ENCODE results near the gene CTXN2. TPM values are rescaled to one million over a fixed set of nuclear protein-coding genes. Genes with fewer than 3 reads are reported as not detected.

CTXN2 gene
- total RNA-seq, 1 experiment from 2014 or later: 0.05 TPM

DNA sequence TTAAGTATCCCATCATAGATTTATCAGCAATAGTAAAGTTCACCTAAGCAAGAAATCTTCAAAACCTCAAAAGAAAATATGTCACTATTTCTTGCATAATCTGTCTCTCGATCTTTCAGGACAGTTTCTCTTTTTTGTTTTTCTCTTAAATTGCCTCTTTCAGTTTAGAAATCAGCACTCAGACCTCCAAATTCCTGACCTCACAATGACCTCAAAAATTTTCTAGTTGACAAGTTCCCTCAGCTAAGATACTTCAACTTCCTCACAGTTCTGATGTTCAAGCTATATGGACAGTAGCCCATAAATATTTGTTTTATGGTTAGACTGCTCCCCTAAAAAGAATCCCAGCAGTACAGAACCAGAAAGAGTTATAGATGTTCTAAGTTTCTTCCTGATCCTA lies 46.6 kb upstream of the CTXN2 start:
- H3K4me3 ChIP-seq (ENCODE audit: low read depth in 2 of 2, low read length in 2 of 2): no peak overlapping the region
- TF ChIP-seq, protein P1, sequence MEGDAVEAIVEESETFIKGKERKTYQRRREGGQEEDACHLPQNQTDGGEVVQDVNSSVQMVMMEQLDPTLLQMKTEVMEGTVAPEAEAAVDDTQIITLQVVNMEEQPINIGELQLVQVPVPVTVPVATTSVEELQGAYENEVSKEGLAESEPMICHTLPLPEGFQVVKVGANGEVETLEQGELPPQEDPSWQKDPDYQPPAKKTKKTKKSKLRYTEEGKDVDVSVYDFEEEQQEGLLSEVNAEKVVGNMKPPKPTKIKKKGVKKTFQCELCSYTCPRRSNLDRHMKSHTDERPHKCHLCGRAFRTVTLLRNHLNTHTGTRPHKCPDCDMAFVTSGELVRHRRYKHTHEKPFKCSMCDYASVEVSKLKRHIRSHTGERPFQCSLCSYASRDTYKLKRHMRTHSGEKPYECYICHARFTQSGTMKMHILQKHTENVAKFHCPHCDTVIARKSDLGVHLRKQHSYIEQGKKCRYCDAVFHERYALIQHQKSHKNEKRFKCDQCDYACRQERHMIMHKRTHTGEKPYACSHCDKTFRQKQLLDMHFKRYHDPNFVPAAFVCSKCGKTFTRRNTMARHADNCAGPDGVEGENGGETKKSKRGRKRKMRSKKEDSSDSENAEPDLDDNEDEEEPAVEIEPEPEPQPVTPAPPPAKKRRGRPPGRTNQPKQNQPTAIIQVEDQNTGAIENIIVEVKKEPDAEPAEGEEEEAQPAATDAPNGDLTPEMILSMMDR (IDR thresholded peaks at IDR 0.05): no peak
- no peak for TF ChIP-seq SIN3A (IDR thresholded peaks at IDR 0.05; ENCODE audit: borderline replicate concordance, insufficient read depth, low read depth, low read length)
- TF ChIP-seq, protein P2, sequence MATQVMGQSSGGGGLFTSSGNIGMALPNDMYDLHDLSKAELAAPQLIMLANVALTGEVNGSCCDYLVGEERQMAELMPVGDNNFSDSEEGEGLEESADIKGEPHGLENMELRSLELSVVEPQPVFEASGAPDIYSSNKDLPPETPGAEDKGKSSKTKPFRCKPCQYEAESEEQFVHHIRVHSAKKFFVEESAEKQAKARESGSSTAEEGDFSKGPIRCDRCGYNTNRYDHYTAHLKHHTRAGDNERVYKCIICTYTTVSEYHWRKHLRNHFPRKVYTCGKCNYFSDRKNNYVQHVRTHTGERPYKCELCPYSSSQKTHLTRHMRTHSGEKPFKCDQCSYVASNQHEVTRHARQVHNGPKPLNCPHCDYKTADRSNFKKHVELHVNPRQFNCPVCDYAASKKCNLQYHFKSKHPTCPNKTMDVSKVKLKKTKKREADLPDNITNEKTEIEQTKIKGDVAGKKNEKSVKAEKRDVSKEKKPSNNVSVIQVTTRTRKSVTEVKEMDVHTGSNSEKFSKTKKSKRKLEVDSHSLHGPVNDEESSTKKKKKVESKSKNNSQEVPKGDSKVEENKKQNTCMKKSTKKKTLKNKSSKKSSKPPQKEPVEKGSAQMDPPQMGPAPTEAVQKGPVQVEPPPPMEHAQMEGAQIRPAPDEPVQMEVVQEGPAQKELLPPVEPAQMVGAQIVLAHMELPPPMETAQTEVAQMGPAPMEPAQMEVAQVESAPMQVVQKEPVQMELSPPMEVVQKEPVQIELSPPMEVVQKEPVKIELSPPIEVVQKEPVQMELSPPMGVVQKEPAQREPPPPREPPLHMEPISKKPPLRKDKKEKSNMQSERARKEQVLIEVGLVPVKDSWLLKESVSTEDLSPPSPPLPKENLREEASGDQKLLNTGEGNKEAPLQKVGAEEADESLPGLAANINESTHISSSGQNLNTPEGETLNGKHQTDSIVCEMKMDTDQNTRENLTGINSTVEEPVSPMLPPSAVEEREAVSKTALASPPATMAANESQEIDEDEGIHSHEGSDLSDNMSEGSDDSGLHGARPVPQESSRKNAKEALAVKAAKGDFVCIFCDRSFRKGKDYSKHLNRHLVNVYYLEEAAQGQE (IDR thresholded peaks at IDR 0.05; ENCODE audit: insufficient read depth in 1 of 2, low read depth in 2 of 2, low read length in 1 of 2): no peak
- no peak for TF ChIP-seq POLR2AphosphoS5 (IDR thresholded peaks at IDR 0.05; ENCODE audit: low read depth, low read length)
- no peak for TF ChIP-seq TCF7L2 (IDR thresholded peaks at IDR 0.05; ENCODE audit: low read depth, low read length)
- no peaks in the 10 kb centered on the region for H3K27me3 ChIP-seq (ENCODE audit: control insufficient read depth, insufficient read depth, low read length)
- no peaks in the 10 kb centered on the region for H3K4me1 ChIP-seq (ENCODE audit: control insufficient read depth, insufficient read depth, low read length)
- no peak for ATAC-seq
- no peak for DNase-seq (ENCODE audit: low read depth, low spot score)
- BruUV-seq (replicated peaks): no TSS peak
- H3K27ac ChIP-seq (ENCODE audit: low read length): no peak overlapping the region
- POLR2A ChIA-PET: interaction anchor here (0.5 kb wide), 1 partner anchor 142 kb away, joined by 3 read pairs; no protein-coding TSS in a partner anchor
- intact Hi-C loops (cut with micrococcal nuclease; ENCODE audit: unreplicated experiment) (no loop called here), in situ Hi-C loops (cut with HindIII; ENCODE audit: low pct_unique_long_range_greater_than_20kb, low sequenced_read_pairs) (no loop called here)
- CTCF ChIA-PET: no interaction called here
- no peaks in the 10 kb centered on the region for H3K9me3 ChIP-seq (ENCODE audit: control insufficient read depth, insufficient read depth, low read depth, low read length)
- H3K36me3 ChIP-seq (ENCODE audit: control insufficient read depth, insufficient read depth, low read length): peaks cover 16% of the 10 kb centered on the region

DNA sequence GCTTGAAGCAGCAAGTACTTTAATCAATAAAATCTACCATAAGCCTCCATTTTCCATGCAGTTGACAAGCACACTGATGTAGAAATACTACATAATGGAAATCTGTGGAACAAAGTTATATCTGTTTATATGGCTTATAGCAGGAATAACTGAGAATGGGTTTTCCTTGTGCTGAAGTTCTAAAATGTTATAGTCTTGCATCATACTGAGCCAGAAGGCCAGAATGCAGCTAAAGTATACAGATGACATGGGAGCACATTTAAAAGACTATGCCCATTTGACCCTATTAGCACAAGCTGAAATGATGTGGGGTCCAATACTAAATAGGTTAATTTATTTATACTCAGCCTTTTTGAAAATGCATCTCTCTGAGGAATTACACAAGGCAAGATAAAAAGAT lies 45.5 kb upstream of the CTXN2 start:
- Histone ChIP-seq H3K4me1 (ENCODE audit: control insufficient read depth, insufficient read depth, low read length) (no peaks in the 10 kb centered on the region), H3K4me3 (ENCODE audit: low read depth in 2 of 2, low read length in 2 of 2) (no peak overlapping the region), H3K27me3 (ENCODE audit: control insufficient read depth, insufficient read depth, low read length) (no peaks in the 10 kb centered on the region), H3K9me3 (ENCODE audit: control insufficient read depth, insufficient read depth, low read depth, low read length) (no peaks in the 10 kb centered on the region), H3K36me3 (ENCODE audit: control insufficient read depth, insufficient read depth, low read length) (peaks cover 16% of the 10 kb centered on the region), H3K27ac (ENCODE audit: low read length) (no peak overlapping the region)
- CTCF ChIA-PET: no interaction called here
- no peak for TF ChIP-seq TCF7L2 (IDR thresholded peaks at IDR 0.05; ENCODE audit: low read depth, low read length)
- TF ChIP-seq, protein P2 (IDR thresholded peaks at IDR 0.05; ENCODE audit: insufficient read depth in 1 of 2, low read depth in 2 of 2, low read length in 1 of 2): no peak
- no peak for TF ChIP-seq POLR2AphosphoS5 (IDR thresholded peaks at IDR 0.05; ENCODE audit: low read depth, low read length)
- TF ChIP-seq SIN3A (IDR thresholded peaks at IDR 0.05; ENCODE audit: borderline replicate concordance, insufficient read depth, low read depth, low read length): no peak
- TF ChIP-seq, protein P1 (IDR thresholded peaks at IDR 0.05): no peak
- DNase-seq (ENCODE audit: low read depth, low spot score): no peak
- no TSS peak for BruUV-seq (replicated peaks)
- in situ Hi-C loops (cut with HindIII; ENCODE audit: low pct_unique_long_range_greater_than_20kb, low sequenced_read_pairs): no loop called here
- ATAC-seq: no peak
- POLR2A ChIA-PET: no interaction called here
- intact Hi-C loops (cut with micrococcal nuclease; ENCODE audit: unreplicated experiment): no loop called here

All from Panc1 (cell line).